H9 (cell line): Measurements from ENCODE around the gene CBR1. TPM values are rescaled to one million over a fixed set of nuclear protein-coding genes. Genes with fewer than 3 reads are reported as not detected.

Experiments
- DNase-seq: peaks from one replicate; pipeline ENCODE4 v3.0.0-alpha.2; 2017
- H2AFZ ChIP-seq: one replicate; pipeline ENCODE4 v1.6.1; 2013; ENCODE audit warnings: mild to moderate bottlenecking, low read length, control low read depth, moderate library complexity
- H2AK5ac ChIP-seq: 2 replicates; pipeline ENCODE4 v1.6.1; 2013; ENCODE audit warnings: low read length, control low read depth, mixed read lengths; ENCODE audit not compliant: insufficient read length
- H2BK120ac ChIP-seq: one replicate; pipeline ENCODE4 v1.6.1; 2013; ENCODE audit warnings: low read depth, mild to moderate bottlenecking, low read length, control low read depth, inconsistent platforms; ENCODE audit not compliant: poor library complexity, severe bottlenecking
- H2BK12ac ChIP-seq: 2 replicates; pipeline ENCODE4 v1.6.1; 2013; ENCODE audit warnings: low read length, control low read depth, mixed read lengths, low read depth; ENCODE audit not compliant: insufficient read length
- H2BK15ac ChIP-seq: 2 replicates; pipeline ENCODE4 v1.6.1; 2013; ENCODE audit warnings: low read depth, low read length, control low read depth
- H2BK20ac ChIP-seq: one replicate; pipeline ENCODE4 v1.6.1; 2013; ENCODE audit warnings: low read depth, mild to moderate bottlenecking, low read length, control low read depth, inconsistent platforms; ENCODE audit not compliant: poor library complexity, severe bottlenecking
- H2BK5ac ChIP-seq: 2 replicates; pipeline ENCODE4 v1.6.1; 2013; ENCODE audit warnings: low read length, control low read depth, mixed read lengths; ENCODE audit not compliant: insufficient read length
- H3K14ac ChIP-seq: 2 replicates; pipeline ENCODE4 v1.6.1; 2013; ENCODE audit warnings: low read length, control low read depth; ENCODE audit not compliant: insufficient read depth
- H3K18ac ChIP-seq: 2 replicates; pipeline ENCODE4 v1.6.1; 2013; ENCODE audit warnings: low read depth, mild to moderate bottlenecking, mixed read lengths, low read length, control low read depth; ENCODE audit not compliant: insufficient read length
- H3K23ac ChIP-seq: 2 replicates; pipeline ENCODE4 v1.6.1; 2013; ENCODE audit warnings: low read length, control low read depth, mixed read lengths, low read depth; ENCODE audit not compliant: insufficient read length
- H3K23me2 ChIP-seq: 2 replicates; pipeline ENCODE4 v1.6.1; 2013; ENCODE audit warnings: low read depth, mild to moderate bottlenecking, mixed read lengths, low read length, control low read depth; ENCODE audit not compliant: insufficient read length, poor library complexity, severe bottlenecking
- H3K27ac ChIP-seq: 2 replicates; pipeline ENCODE4 v1.5.1; 2013; ENCODE audit warnings: low read length, control low read depth, mixed read lengths, low read depth; ENCODE audit not compliant: insufficient read length
- H3K27me3 ChIP-seq: 2 replicates; pipeline ENCODE4 v1.6.1; 2013; ENCODE audit warnings: low read length, control low read depth, inconsistent platforms; ENCODE audit not compliant: insufficient read depth
- H3K4ac ChIP-seq: 2 replicates; pipeline ENCODE4 v1.6.1; 2013; ENCODE audit warnings: low read depth, mild to moderate bottlenecking, control low read depth, inconsistent platforms, low read length, moderate library complexity
- H3K4me1 ChIP-seq: 2 replicates; pipeline ENCODE4 v1.6.1; 2013; ENCODE audit warnings: low read length, control low read depth, inconsistent platforms; ENCODE audit not compliant: insufficient read depth
- H3K4me2 ChIP-seq: 2 replicates; pipeline ENCODE4 v1.6.1; 2013; ENCODE audit warnings: low read length, control low read depth, mixed read lengths; ENCODE audit not compliant: insufficient read length, insufficient read depth
- H3K56ac ChIP-seq: 2 replicates; pipeline ENCODE4 v1.6.1; 2013; ENCODE audit warnings: low read depth, mild to moderate bottlenecking, mixed read lengths, low read length, control low read depth; ENCODE audit not compliant: insufficient read length
- H3K79me1 ChIP-seq: 2 replicates; pipeline ENCODE4 v1.6.1; 2013; ENCODE audit warnings: low read depth, mild to moderate bottlenecking, moderate library complexity, low read length, control low read depth, inconsistent platforms; ENCODE audit not compliant: insufficient read depth, poor library complexity, severe bottlenecking
- H3K79me2 ChIP-seq: 2 replicates; pipeline ENCODE4 v1.6.1; 2013; ENCODE audit warnings: low read length, control low read depth, inconsistent platforms; ENCODE audit not compliant: insufficient read depth
- H3K9ac ChIP-seq: 2 replicates; pipeline ENCODE4 v1.6.1; 2013; ENCODE audit warnings: low read length, control low read depth, mixed read lengths; ENCODE audit not compliant: insufficient read length; ENCODE audit errors: extremely low read depth
- H3K9me3 ChIP-seq: one replicate; pipeline ENCODE4 v1.6.1; 2013; ENCODE audit warnings: low read depth, low read length, inconsistent platforms; ENCODE audit not compliant: control insufficient read depth
- H3T11ph ChIP-seq: one replicate; pipeline ENCODE4 v1.6.1; 2013; ENCODE audit warnings: mild to moderate bottlenecking, low read length, control low read depth, inconsistent platforms
- H4K20me1 ChIP-seq: one replicate; pipeline ENCODE4 v1.6.1; 2013; ENCODE audit not compliant: control insufficient read depth, insufficient read length, insufficient read depth
- H4K5ac ChIP-seq: 2 replicates; pipeline ENCODE4 v1.6.1; 2013; ENCODE audit warnings: low read depth, mild to moderate bottlenecking, mixed read lengths, low read length, control low read depth; ENCODE audit not compliant: insufficient read length
- H4K8ac ChIP-seq: replicated peaks from 2 replicates; pipeline ENCODE4 v1.6.1; 2013; ENCODE audit warnings: low read length, control low read depth, mixed read lengths, low read depth; ENCODE audit not compliant: insufficient read length
- H4K91ac ChIP-seq: 2 replicates; pipeline ENCODE4 v1.6.1; 2013; ENCODE audit warnings: low read depth, mild to moderate bottlenecking, moderate library complexity, mixed read lengths, low read length, control low read depth; ENCODE audit not compliant: insufficient read length
- H3K27ac Mint-ChIP-seq, 3 experiments: 2 replicates in 2 of 3; 3 replicates in 1 of 3; pipeline ENCODE4 v1.8.0; 2020 to 2021; ENCODE audit warnings: mixed read lengths in 3 of 3, mild to moderate bottlenecking in 1 of 3, moderate library complexity in 1 of 3
- H3K27me3 Mint-ChIP-seq: 2 replicates; pipeline ENCODE4 v1.8.0; 2021; ENCODE audit warnings: low read depth, mild to moderate bottlenecking, moderate library complexity, mixed read lengths
- H3K36me3 Mint-ChIP-seq, 3 experiments: 2 replicates in 2 of 3; 3 replicates in 1 of 3; pipeline ENCODE4 v1.8.0; 2020 to 2021; ENCODE audit warnings: low read depth in 3 of 3, mixed read lengths in 3 of 3; ENCODE audit not compliant: insufficient read depth in 1 of 3
- H3K4me1 Mint-ChIP-seq, 2 experiments: 2 replicates each; pipeline ENCODE4 v1.8.0; 2020; ENCODE audit warnings: mixed read lengths in 2 of 2
- H3K4me3 Mint-ChIP-seq, 2 experiments: 2 replicates in 1 of 2; 3 replicates in 1 of 2; pipeline ENCODE4 v1.8.0; 2020 to 2021; ENCODE audit warnings: mild to moderate bottlenecking in 2 of 2, mixed read lengths in 2 of 2, moderate library complexity in 1 of 2
- H3K9me3 Mint-ChIP-seq, 2 experiments: 2 replicates in 1 of 2; 3 replicates in 1 of 2; pipeline ENCODE4 v1.8.0; 2020; ENCODE audit warnings: mild to moderate bottlenecking in 2 of 2, mixed read lengths in 2 of 2, moderate library complexity in 1 of 2
- CTCF ChIP-seq: fragments of 200-600 bp; sonication (generic); conservative IDR thresholded peaks from 3 replicates; pipeline ENCODE4 v1.8.0; 2021; ENCODE audit warnings: antibody characterized with exemption, mild to moderate bottlenecking
- WGBS: extraction: QIAGEN DNeasy Blood & Tissue Kit; methylation state at CpG from one replicate; pipeline ENCODE4 v1.1.7; 2013; ENCODE audit warnings: missing lambda C conversion rate, low lambda C conversion rate, mixed read lengths; ENCODE audit not compliant: insufficient read length; ENCODE audit errors: extremely low coverage; 5-methylcytosine and 5-hydroxymethylcytosine counted together
- total RNA-seq: library from RNA; stranded (reverse); gene quantifications from 2 replicates; pipeline ENCODE4 v1.2.1, GENCODE V29; 2021

The CBR1 gene
- total RNA-seq, 1 experiment from 2014 or later: 5.7 TPM

DNA sequence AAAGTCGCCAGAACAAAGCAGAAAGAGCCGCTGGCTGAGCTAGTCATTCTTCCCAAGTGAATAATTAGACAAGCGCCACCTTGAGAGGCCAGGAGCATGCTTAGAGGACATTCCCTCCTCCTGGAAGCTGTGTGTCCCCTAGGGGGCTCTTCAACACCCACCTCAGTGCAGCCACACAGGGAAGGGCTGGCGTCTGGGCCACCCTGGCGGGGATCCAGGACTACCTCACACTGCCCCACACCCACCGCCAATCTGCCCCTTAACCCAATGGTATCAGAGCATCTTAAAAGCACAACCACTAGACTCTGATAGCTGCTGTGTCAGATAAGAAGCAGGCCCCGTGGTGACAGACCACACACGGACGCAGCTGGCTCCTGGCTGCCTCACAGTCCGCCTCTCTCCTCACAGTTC is 34.4 kb upstream of the CBR1 start:
- H3K36me3 Mint-ChIP-seq: peaks cover 29 to 60% (median 48%) of the 10 kb centered on the region in 3 experiments
- Histone ChIP-seq H3K4me2 (no peak overlapping the region), H2BK5ac (no peak overlapping the region), H3K27me3 (no peaks in the 10 kb centered on the region), H3K4ac (no peak overlapping the region), H4K8ac (no peak overlapping the region), H4K91ac (no peak overlapping the region), H3K79me1 (no peaks in the 10 kb centered on the region), H3K79me2 (no peaks in the 10 kb centered on the region), H3K23ac (no peak overlapping the region), H3K18ac (no peak overlapping the region), H3K14ac (no peak overlapping the region; the same call in 1 of the 2 replicates), H2BK120ac (no peak overlapping the region), H3K56ac (no peak overlapping the region), H2AFZ (no peak overlapping the region), H3K9me3 (no peaks in the 10 kb centered on the region), H2BK20ac (no peak overlapping the region), H3T11ph (no peak overlapping the region), H3K9ac (no peak overlapping the region), H3K23me2 (no peaks in the 10 kb centered on the region), H4K5ac (no peak overlapping the region), H2BK15ac (no peak overlapping the region), H4K20me1 (no peaks in the 10 kb centered on the region), H3K27ac (no peak overlapping the region), H2AK5ac (no peak overlapping the region), H2BK12ac (no peak overlapping the region), H3K4me1 (no peaks in the 10 kb centered on the region)
- H3K4me1 Mint-ChIP-seq: peaks cover 14 to 19% of the 10 kb centered on the region in 2 experiments
- TF ChIP-seq CTCF: peak; percentile 46; the same call in 1 of the 3 replicates
- peak; percentile 49 for DNase-seq
- no CpG with 5 or more reads among the region's 10 CpGs for whole genome bisulfite sequencing
- peak overlapping the region in 1 of 2 experiments; percentile 36; a peak in 1 of 5 replicates for H3K4me3 Mint-ChIP-seq
- H3K27me3 Mint-ChIP-seq: no peaks in the 10 kb centered on the region; the same call in 1 of the 2 replicates
- peak overlapping the region; percentile 34 to 95 (median 88); a peak in 5 of 7 replicates for H3K27ac Mint-ChIP-seq
- H3K9me3 Mint-ChIP-seq: no peaks in the 10 kb centered on the region
